HG03354 (cell line): ENCODE measurements around the gene NSD1.

Source experiments
- ATAC-seq: cut with Tn5 transposase; IDR thresholded peaks from one replicate; pipeline ENCODE4 v1.9.1; 2021; ENCODE audit warnings: mild to moderate bottlenecking; ENCODE audit not compliant: unreplicated experiment, poor library complexity, severe bottlenecking

Gene NSD1

GRCh38 chr5:177265395-177265794 lies 131.8 kb downstream of the NSD1 start:
- no peak for ATAC-seq

DNA sequence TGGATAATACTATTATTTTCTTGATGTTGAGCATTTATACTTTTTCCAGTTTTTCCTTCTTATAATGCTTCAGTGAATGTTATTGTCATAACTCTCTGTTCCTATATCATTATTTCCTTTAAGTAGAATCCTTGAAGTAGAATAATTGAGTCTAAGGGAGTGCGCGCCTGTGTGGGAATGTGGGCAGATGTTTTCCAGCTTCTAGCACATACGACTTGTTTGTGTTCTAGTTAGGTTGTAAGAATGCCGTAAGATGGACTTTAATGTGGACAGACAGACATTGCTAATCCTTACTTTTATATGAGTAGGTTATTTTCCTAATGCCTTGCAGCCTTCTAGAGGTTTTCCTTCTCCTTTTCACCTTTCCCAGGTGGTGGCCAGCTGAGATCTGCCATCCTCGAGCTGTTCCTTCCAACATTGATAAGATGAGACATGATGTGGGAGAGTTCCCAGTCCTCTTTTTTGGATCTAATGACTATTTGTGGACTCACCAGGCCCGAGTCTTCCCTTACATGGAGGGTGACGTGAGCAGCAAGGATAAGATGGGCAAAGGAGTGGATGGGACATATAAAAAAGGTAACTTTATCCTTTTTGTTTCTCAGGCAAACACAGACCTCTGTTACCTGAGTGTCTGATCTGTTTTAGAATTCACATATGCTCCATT lies 135.8 kb downstream of the NSD1 start:
- ATAC-seq, result no peak

DNA sequence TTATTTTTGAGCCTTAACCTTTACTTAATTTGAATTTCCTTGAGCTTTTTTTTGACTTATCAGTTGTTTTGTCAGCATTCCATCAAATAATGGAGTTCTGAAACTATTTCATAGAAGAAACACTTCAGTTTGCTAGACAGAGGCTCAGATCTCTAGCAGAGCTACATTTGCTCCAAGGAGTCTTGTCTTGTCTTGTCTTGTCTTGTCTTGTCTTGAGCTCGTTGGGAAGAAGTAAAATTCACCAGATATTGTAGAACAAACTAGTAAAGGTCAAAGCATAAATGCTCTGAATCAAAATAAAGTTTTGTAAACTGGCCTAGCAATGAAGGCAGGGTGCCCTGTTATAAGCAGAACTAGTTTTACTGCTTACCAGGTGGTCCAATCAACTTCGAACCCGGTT lies 136.4 kb downstream of the NSD1 start:
- no peak for ATAC-seq

GRCh38 chr5:177270653-177271052 lies 137.1 kb downstream of the NSD1 start:
- no peak for ATAC-seq

DNA sequence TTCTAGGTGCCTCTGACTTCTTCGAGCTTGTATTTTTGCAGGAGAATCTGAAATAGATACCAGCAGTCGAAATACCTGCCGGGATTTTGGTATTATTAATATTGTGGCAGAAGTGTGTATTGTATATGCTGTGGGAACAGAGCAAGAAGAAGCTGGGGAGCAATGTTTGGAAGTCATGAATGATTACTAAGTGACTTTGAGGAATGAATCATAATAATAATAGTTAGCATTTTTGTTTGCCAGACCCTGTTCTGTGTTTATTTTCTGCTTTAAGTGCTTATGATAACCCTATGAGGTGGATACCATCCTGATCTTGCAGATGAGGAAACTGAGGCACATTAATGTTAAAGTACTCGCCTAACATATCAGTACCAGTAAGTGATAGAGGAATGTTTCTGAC lies 137.5 kb downstream of the NSD1 start:
- no peak for ATAC-seq

- no peak for ATAC-seq
Measured at GRCh38 chr5:177275883-177276282, 142.3 kb downstream of the NSD1 start.

- ATAC-seq, result no peak
Measured at GRCh38 chr5:177276886-177277285, 143.3 kb downstream of the NSD1 start.

- no peak for ATAC-seq
Measured at GRCh38 chr5:177288191-177288590, 154.6 kb downstream of the NSD1 start.

- ATAC-seq, result no peak
Measured at GRCh38 chr5:177290816-177291596, 157.4 kb downstream of the NSD1 start.

DNA sequence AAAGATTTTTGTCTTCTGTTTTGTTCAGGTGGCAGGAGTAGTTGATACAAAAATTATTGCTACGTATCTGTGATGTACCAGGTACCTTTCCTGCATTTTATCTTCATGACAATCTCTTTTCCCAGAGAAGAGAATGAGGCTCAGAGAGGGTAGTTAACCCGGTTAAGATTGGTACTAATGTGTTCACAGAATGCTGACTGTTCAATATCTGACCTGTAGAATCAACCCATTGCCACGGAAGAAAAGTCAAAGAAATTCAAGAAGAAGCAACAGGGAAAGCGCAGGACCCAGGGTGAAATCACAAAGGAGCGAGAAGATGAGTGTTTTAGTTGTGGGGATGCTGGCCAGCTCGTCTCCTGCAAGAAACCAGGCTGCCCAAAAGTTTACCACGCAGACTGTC lies 158.2 kb downstream of the NSD1 start:
- ATAC-seq, result no peak

GRCh38 chr5:177293819-177294581 lies 160.4 kb downstream of the NSD1 start:
- ATAC-seq, result no peak

DNA sequence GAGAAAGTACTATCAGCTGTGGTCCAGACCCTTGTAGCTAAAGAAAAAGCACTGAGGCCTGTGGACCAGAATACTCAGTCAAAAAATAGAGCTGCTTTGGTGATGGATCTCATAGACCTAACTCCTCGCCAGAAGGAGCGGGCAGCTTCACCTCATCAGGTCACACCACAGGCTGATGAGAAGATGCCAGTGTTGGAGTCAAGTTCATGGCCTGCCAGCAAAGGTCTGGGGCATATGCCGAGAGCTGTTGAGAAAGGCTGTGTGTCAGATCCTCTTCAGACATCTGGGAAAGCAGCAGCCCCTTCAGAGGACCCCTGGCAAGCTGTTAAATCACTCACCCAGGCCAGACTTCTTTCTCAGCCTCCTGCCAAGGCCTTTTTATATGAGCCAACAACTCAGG lies 161.1 kb downstream of the NSD1 start:
- no peak for ATAC-seq

DNA sequence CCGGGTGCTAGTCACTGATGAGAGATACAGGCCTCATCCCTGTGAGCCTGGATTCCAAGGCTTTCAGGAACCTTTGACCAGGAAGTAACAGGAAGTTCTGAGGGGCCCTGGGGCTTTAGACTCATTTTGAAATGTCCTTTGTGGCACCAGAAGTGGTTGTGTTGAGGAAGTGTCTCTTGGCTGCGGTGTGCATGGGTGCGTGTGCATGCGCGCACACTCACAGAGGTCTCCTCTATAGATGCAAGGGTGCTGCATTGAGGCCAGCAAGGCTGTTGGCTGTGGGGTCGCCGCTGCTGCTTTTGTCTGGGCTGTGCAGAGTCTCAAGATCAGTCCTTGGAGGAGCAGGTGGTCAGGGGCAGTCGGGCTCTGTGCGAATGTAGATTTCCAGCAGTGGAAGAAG lies 162.4 kb downstream of the NSD1 start:
- ATAC-seq, result no peak

GRCh38 chr5:177296581-177296980 lies 163.0 kb downstream of the NSD1 start:
- no peak for ATAC-seq

DNA sequence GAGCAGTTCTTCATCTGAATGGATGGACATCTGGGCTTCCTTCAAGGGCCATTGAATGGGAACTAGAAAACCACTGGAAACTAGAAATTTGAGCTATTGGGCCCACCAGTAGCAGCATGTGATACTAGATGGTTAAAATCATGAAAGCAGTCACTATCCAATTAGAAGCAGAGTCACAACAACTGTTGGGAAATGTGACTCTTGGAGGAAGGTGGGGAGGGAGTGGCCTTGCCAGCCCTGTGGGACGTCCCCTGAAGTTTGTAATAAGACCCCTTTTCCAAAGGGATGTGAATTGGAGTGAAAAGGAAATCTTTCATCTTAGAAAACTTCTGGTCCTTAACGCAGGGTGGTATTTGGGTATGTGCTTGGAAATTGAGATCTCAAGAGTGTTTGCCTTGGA lies 164.3 kb downstream of the NSD1 start:
- ATAC-seq, result no peak

GRCh38 chr5:177299697-177300096 lies 166.1 kb downstream of the NSD1 start:
- ATAC-seq, result no peak

DNA sequence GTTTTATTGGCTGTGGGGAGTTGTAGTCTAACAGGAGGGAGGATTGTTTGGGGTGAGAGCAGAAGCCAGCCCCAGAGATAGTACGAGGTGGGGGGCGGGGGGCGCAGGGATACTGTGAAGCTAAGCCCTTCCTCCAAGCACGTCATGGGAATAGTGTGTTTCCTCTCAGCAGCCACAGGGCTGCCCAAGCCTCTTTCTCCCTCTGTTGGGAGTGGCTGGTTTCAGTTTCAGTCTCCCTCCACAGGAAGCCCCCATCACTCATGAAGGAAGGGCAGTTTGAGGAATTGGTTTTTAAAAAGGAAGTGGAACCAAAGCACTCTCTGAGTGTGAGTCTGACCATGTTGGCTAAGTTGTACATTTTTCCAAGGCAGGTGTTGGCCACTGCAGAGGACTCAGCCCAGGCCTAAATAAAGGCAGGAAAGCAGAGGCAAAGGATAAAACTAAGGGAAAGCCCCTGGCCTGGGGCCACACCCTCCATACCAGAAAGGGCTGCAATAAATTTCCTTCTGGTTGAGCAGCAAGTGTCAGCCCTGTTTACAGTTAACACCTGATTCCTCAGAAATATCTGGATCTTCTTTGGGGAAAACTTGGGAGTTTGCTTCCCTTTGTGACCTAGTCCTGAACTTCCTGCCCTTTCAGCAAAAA lies 166.8 kb downstream of the NSD1 start:
- peak; percentile 43 for ATAC-seq

GRCh38 chr5:177300951-177301350 lies 167.4 kb downstream of the NSD1 start:
- ATAC-seq, result no peak

DNA sequence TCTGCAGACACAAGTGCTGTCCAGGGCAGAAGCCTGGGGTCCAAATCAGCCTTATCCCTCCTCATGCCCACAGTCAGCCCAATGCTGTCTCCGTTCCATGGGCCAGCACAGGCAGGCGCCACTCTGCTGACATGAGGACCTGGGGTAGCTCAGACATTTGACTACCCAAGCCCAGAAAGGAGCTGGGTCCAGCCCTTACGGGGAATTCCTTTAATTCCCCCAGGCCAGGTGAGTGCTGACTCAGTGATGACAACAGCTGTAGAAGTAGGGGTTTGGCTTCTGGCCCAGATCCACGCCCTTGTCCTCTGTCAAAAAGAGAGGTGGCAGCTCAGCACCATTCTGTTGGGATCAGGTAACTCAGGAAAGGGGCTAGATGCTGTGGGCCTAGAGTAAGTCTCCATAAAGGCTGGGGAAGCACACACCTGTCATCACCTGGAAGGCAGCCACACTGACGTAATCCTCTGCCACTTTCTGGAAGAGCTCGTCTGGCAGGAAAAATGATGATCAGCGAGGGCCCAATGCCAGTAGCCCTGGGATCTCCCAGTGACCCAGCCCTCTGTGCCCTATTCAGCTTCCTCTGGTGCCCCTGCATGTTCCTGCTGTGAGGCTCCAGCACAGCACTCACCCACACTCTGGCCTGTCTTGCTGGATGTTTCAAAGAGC lies 168.1 kb downstream of the NSD1 start:
- no peak for ATAC-seq
